ENCODE data around the gene DPYD. TPM values are rescaled to one million over a fixed set of nuclear protein-coding genes. Genes with fewer than 3 reads are reported as not detected.

The DPYD gene
- total RNA-seq, 4 donors from 2014 or later, result 35.7 to 65.4 (median 43.7) TPM

DNA sequence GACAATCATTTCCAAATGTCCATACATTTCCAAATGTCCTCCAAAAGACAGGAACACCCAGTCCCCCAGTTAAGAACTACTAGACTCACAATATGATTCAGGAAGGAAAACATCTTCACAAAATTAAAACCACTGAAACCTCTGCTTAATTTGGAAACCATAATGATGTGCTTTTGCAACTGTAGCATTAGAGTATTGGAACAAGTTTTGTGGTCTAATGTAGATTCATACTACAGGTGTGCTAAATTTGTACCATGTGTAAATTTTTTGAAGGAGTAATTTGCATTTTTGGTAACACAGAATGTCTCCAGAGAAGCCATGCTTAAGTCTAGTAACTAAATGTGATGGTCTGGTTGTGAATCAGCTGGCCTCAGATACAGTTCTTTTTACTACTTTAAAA is 129.6 kb downstream of the DPYD start:
- no peaks in the 10 kb centered on the region for H3K27me3 ChIP-seq
- no peak overlapping the region for H3K27ac ChIP-seq
- H3K36me3 ChIP-seq, result no peaks in the 10 kb centered on the region
- H3K4me1 ChIP-seq, result peaks cover 0 to 4% (median 2%) of the 10 kb centered on the region in 4 donors
- DNase-seq (ENCODE audit: low spot score in 2 of 2), result no peak
- H3K9me3 ChIP-seq, result no peaks in the 10 kb centered on the region
- TF ChIP-seq POLR2A (IDR thresholded peaks at IDR 0.05) (no peak), EP300 (IDR thresholded peaks at IDR 0.05) (no peak)
- TF ChIP-seq, protein P1, sequence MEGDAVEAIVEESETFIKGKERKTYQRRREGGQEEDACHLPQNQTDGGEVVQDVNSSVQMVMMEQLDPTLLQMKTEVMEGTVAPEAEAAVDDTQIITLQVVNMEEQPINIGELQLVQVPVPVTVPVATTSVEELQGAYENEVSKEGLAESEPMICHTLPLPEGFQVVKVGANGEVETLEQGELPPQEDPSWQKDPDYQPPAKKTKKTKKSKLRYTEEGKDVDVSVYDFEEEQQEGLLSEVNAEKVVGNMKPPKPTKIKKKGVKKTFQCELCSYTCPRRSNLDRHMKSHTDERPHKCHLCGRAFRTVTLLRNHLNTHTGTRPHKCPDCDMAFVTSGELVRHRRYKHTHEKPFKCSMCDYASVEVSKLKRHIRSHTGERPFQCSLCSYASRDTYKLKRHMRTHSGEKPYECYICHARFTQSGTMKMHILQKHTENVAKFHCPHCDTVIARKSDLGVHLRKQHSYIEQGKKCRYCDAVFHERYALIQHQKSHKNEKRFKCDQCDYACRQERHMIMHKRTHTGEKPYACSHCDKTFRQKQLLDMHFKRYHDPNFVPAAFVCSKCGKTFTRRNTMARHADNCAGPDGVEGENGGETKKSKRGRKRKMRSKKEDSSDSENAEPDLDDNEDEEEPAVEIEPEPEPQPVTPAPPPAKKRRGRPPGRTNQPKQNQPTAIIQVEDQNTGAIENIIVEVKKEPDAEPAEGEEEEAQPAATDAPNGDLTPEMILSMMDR (IDR thresholded peaks at IDR 0.05), result no peak
- no peak overlapping the region for H3K4me3 ChIP-seq

DNA sequence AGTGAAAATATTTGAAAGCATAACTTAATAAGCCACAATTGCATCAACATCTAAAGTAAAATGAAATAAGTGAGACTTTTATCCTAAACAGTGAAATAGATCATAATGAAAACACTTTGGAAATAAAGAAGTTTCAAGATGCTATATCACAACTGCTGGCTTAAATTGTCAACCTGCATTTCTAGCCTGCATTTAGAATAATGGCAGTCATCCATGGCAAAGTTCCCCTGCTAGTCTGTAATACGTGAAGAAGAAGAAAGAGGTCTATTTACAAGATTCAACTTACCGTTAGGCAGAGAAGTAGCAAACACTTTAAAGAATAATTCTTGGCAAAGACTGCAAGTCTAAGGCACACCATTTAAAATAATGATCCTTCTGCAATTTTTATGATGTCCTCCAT is 133.6 kb downstream of the DPYD start:
- TF ChIP-seq, protein P1 (IDR thresholded peaks at IDR 0.05), result no peak
- TF ChIP-seq EP300 (IDR thresholded peaks at IDR 0.05), result no peak
- no peak for TF ChIP-seq POLR2A (IDR thresholded peaks at IDR 0.05)
- WGBS, 2 donors, result 34 to 42% methylated on average over 2 of the region's 2 CpGs
- DNase-seq (ENCODE audit: low spot score in 2 of 2), result no peak

DNA sequence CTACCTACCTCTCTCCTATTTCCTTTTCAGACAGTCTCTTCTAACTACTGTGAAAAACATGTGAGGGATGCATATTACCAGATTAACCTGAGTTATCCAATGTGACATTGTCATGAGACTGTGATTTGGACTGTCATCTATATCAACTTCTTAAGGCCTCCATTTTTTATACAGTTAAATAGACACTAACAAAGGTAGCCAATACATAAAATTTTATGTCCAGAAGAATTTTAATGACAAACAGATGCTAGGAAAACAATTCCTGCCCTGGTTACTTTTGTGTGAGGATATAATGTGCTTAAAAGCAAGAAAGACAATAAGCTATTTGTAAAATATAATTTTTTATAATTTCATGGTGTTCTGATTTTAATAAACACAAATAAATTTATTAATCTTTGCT is 136.2 kb downstream of the DPYD start:
- no peaks in the 10 kb centered on the region for H3K36me3 ChIP-seq
- TF ChIP-seq POLR2A (IDR thresholded peaks at IDR 0.05) (no peak), EP300 (IDR thresholded peaks at IDR 0.05) (no peak)
- H3K4me3 ChIP-seq, result no peak overlapping the region
- no peak for DNase-seq (ENCODE audit: low spot score in 2 of 2)
- peaks cover 0 to 8% (median 2%) of the 10 kb centered on the region in 4 donors for H3K4me1 ChIP-seq
- no peaks in the 10 kb centered on the region for H3K9me3 ChIP-seq
- H3K27ac ChIP-seq, result peak overlapping the region in 1 of 4 donors; percentile 65
- no peaks in the 10 kb centered on the region for H3K27me3 ChIP-seq

More for the DNA sequence above, 133.6 kb downstream of the DPYD start:
- no peaks in the 10 kb centered on the region for H3K9me3 ChIP-seq
- H3K27ac ChIP-seq, result no peak overlapping the region
- peaks cover 0 to 8% (median 2%) of the 10 kb centered on the region in 4 donors for H3K4me1 ChIP-seq
- H3K36me3 ChIP-seq, result no peaks in the 10 kb centered on the region
- no peaks in the 10 kb centered on the region for H3K27me3 ChIP-seq
- H3K4me3 ChIP-seq, result no peak overlapping the region

DNA sequence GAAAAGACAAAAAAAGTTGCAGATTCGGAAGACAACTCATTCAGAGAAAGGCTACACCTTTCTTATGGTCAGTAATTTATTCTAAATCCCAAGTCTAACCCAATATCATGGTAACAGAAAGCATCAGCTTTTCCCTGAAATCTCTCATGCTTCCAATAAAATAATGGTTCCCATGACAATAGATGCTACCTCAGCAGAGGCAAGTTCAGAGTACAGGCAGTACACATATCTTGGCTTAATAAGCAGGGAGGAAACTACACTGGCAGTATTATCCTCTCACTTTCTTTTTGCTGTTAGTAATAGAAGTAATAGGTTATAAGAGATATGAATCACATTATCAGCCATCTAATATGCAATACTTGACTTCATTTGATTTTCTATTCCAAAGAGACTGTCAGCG is 137.1 kb downstream of the DPYD start:
- Histone ChIP-seq H3K9me3 (no peaks in the 10 kb centered on the region), H3K4me3 (no peak overlapping the region), H3K36me3 (no peaks in the 10 kb centered on the region), H3K27me3 (no peaks in the 10 kb centered on the region), H3K4me1 (peaks cover 0 to 4% (median 2%) of the 10 kb centered on the region in 4 donors), H3K27ac (peak overlapping the region in 1 of 4 donors; percentile 65)
- 93% methylated on average over 2 of the region's 2 CpGs for WGBS, 2 donors
- TF ChIP-seq, protein P1 (IDR thresholded peaks at IDR 0.05), result no peak
- TF ChIP-seq POLR2A (IDR thresholded peaks at IDR 0.05) (no peak), EP300 (IDR thresholded peaks at IDR 0.05) (no peak)
- DNase-seq (ENCODE audit: low spot score in 2 of 2), result no peak

DNA sequence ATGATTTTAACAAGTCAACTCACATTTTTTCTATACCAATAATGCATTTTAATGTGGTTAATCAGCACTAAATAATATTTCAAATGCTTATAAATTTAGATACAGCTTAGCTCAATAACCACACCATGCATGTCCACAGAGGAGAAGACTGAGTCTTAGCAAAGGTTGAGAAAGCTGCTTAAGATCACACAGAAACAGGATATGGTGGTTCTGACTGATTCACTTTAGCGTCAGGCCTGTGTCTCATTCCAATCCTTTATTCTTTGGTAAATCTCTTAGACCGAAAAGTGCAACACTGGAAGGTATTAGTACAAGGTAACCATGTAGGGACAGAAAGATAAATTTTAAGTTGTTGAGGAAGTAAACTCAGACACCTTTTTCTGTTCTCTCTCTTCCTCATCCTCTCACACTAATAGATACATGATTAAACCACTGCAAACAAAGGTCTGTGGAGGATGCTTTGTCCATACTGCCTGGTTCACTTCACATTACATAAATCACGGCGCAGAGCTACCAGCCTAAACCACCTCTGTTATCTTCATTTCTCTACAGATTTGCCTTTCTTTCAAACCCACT is 139.0 kb downstream of the DPYD start:
- Histone ChIP-seq H3K27ac (no peak overlapping the region), H3K4me1 (peaks cover 0 to 4% (median 0%) of the 10 kb centered on the region in 4 donors), H3K9me3 (no peaks in the 10 kb centered on the region), H3K27me3 (no peaks in the 10 kb centered on the region), H3K4me3 (no peak overlapping the region), H3K36me3 (no peaks in the 10 kb centered on the region)
- DNase-seq (ENCODE audit: low spot score in 2 of 2), result no peak
- no peak for TF ChIP-seq POLR2A (IDR thresholded peaks at IDR 0.05)
- TF ChIP-seq EP300 (IDR thresholded peaks at IDR 0.05), result no peak
- TF ChIP-seq, protein P1 (IDR thresholded peaks at IDR 0.05), result no peak
- WGBS, 2 donors, result 97 to 99% methylated on average over 4 of the region's 4 CpGs

All from tibial nerve (tissue), 4 donors.